NCI-H2227 treated with DMSO at 0.1 percent for 48 hours (cell line): Measurements from ENCODE around the gene MESP2.

ENCODE experiments used
- DNase-seq: peaks from one replicate; lab custom pipeline; 2025; lab: John Stamatoyannopoulos, UW

MESP2 gene

GRCh38 chr15:89776274-89777072 lies at the start of gene MESP2:
MESP2 (plus strand) TSS chr15:89776332; CDS start chr15:89776358, 26 bp downstream.
- DNase-seq: peak; percentile 43

GRCh38 chr15:89728254-89728653 lies 47.9 kb upstream of the MESP2 start:
- DNase-seq: peak; percentile 1

GRCh38 chr15:89731275-89731674 lies 44.9 kb upstream of the MESP2 start:
- no peak for DNase-seq

GRCh38 chr15:89732451-89733172 lies 43.5 kb upstream of the MESP2 start:
- no peak for DNase-seq

- DNase-seq: no peak
These were observed 40.4 kb upstream of the MESP2 start for GRCh38 chr15:89735773-89736172.

- peak; percentile 74 for DNase-seq
These were observed 36.0 kb upstream of the MESP2 start for GRCh38 chr15:89740137-89740536.

GRCh38 chr15:89743011-89743410 lies 33.1 kb upstream of the MESP2 start:
- DNase-seq: no peak

GRCh38 chr15:89743594-89743993 lies 32.5 kb upstream of the MESP2 start:
- no peak for DNase-seq

GRCh38 chr15:89745131-89745530 lies 31.0 kb upstream of the MESP2 start:
- DNase-seq: no peak

GRCh38 chr15:89745768-89746167 lies 30.4 kb upstream of the MESP2 start:
- no peak for DNase-seq

- DNase-seq: no peak
These were observed 29.7 kb upstream of the MESP2 start for GRCh38 chr15:89746386-89746780.

GRCh38 chr15:89747708-89748682 lies 28.1 kb upstream of the MESP2 start:
- no peak for DNase-seq

- no peak for DNase-seq
These were observed 27.1 kb upstream of the MESP2 start for GRCh38 chr15:89749054-89749453.

- DNase-seq: no peak
These were observed 26.6 kb upstream of the MESP2 start for GRCh38 chr15:89749526-89749925.

- no peak for DNase-seq
These were observed 26.1 kb upstream of the MESP2 start for GRCh38 chr15:89749951-89750559.

GRCh38 chr15:89750560-89751542 lies 25.3 kb upstream of the MESP2 start, which contains the start of gene MESP1:
MESP1 (minus strand) TSS chr15:89751249; CDS start chr15:89751231, 18 bp downstream.
- DNase-seq: peak; percentile 84

- DNase-seq: no peak
These were observed 24.4 kb upstream of the MESP2 start for GRCh38 chr15:89751748-89752147.

GRCh38 chr15:89753855-89754254 lies 22.3 kb upstream of the MESP2 start:
- no peak for DNase-seq

- DNase-seq: no peak
These were observed 21.6 kb upstream of the MESP2 start for GRCh38 chr15:89754361-89755154.

- no peak for DNase-seq
These were observed 20.4 kb upstream of the MESP2 start for GRCh38 chr15:89755701-89756100.
